Mucosa of rectum (tissue), 2 donors: Measurements from ENCODE around the gene SMYD4.
"Not testable (repeated sequence)": the region's sequence is repeated elsewhere in the genome, so short reads cannot be mapped to it uniquely, and the experiment has no call there.

ENCODE experiments used
- H3K27ac ChIP-seq, 2 donors: one replicate each; pipeline ENCODE4 v1.7.0; 2013; ENCODE audit warnings: inconsistent platforms in 2 of 2, low read depth in 2 of 2, low read length in 2 of 2
- H3K27me3 ChIP-seq, 2 donors: one replicate each; pipeline ENCODE4 v1.7.0; 2013; ENCODE audit warnings: low read length in 2 of 2; ENCODE audit not compliant: control insufficient read depth in 2 of 2, insufficient read depth in 2 of 2
- H3K36me3 ChIP-seq, 2 donors: one replicate each; pipeline ENCODE4 v1.7.0; 2013; ENCODE audit warnings: low read length in 2 of 2; ENCODE audit not compliant: control insufficient read depth in 2 of 2, insufficient read depth in 2 of 2
- H3K4me1 ChIP-seq, 2 donors: one replicate each; pipeline ENCODE4 v1.7.0; 2013; ENCODE audit warnings: low read length in 2 of 2, mild to moderate bottlenecking in 1 of 2; ENCODE audit not compliant: control insufficient read depth in 2 of 2, insufficient read depth in 2 of 2
- H3K4me3 ChIP-seq, 2 donors: one replicate each; pipeline ENCODE4 v1.7.0; 2013; ENCODE audit warnings: low read length in 2 of 2
- H3K9ac ChIP-seq, 2 donors: one replicate each; pipeline ENCODE4 v1.7.0; 2013; ENCODE audit warnings: low read length in 2 of 2, low read depth in 1 of 2, mild to moderate bottlenecking in 1 of 2
- H3K9me3 ChIP-seq, 2 donors: one replicate each; pipeline ENCODE4 v1.7.0; 2013; ENCODE audit warnings: low read length in 2 of 2; ENCODE audit not compliant: control insufficient read depth in 2 of 2
- donor health status: healthy.
- donor health status: Normal muscosa, but diverticular disease.

Gene SMYD4

DNA sequence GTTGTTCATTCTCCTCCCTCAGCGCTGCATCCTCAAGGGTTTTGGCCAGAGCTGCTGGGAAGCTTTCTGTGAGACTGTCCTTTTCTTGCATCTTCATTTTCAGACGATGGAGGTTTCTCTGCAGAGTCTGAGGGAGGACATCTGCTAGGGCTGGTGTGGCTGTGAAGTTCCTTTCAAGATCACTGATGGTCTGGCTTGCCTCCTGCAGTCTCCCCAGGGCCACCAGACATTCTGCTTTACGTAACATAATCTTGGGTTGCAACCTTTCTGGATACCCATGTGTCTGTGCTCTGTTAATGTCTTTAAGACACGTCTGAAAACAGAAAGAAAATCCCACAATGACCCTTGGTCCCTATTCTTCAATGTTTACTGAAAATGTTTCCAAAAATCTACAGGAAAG, 29.0 kb downstream of the SMYD4 start:
- H3K4me3 ChIP-seq, result no peak overlapping the region
- H3K27me3 ChIP-seq, result no peaks in the 10 kb centered on the region
- no peaks in the 10 kb centered on the region for H3K9me3 ChIP-seq
- H3K9ac ChIP-seq, result no peak overlapping the region
- no peaks in the 10 kb centered on the region for H3K4me1 ChIP-seq
- H3K27ac ChIP-seq, result no peak overlapping the region
- peaks cover 12 to 35% of the 10 kb centered on the region in 2 donors for H3K36me3 ChIP-seq

DNA sequence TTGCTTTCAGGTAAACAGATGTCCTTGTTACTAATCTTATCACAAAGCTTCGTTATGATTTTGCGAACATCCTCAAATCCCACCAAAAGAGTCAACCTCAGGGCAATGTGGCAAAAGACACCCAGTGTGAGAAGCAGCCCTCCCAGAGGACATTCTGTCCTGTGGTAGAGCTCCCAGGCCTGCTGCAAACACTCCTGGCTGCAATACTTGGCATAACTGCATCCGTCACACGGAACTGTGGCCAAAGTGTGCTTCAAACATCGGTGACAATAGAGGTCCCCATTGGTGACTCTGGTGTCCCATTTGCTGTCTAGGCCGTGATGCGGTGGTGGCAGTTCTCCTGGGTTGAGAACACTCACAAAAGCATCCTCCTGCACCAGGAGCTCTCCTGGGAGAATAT, 29.5 kb downstream of the SMYD4 start:
- no peaks in the 10 kb centered on the region for H3K27me3 ChIP-seq
- H3K4me1 ChIP-seq, result no peaks in the 10 kb centered on the region
- H3K27ac ChIP-seq, result no peak overlapping the region
- no peaks in the 10 kb centered on the region for H3K9me3 ChIP-seq
- peaks cover 12 to 35% of the 10 kb centered on the region in 2 donors for H3K36me3 ChIP-seq
- H3K4me3 ChIP-seq, result no peak overlapping the region
- H3K9ac ChIP-seq, result no peak overlapping the region

DNA sequence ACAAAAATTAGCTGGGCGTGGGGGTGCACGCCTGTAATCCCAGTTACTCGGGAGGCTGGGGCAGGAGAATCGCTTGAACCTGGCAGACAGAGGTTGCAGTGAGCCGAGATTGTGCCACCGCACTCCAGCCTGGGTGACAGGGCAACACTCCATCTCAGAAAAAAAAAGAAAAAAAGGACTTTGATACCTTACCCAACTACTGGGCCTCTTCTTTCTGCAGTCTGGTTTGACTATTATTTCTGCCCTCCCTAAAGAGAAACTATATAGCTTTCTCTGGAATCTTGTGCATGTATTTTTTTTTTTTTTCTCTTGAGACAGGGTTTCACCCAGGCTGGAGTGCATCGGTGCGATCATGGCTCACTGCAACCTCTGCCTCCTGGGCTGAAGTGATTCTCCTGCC, 31.9 kb downstream of the SMYD4 start:
- H3K27ac ChIP-seq, H3K4me1 ChIP-seq, H3K9ac ChIP-seq, H3K4me3 ChIP-seq, H3K27me3 ChIP-seq, H3K9me3 ChIP-seq: not testable (repeated sequence)
- peaks cover 12 to 27% of the 10 kb centered on the region in 2 donors for H3K36me3 ChIP-seq

DNA sequence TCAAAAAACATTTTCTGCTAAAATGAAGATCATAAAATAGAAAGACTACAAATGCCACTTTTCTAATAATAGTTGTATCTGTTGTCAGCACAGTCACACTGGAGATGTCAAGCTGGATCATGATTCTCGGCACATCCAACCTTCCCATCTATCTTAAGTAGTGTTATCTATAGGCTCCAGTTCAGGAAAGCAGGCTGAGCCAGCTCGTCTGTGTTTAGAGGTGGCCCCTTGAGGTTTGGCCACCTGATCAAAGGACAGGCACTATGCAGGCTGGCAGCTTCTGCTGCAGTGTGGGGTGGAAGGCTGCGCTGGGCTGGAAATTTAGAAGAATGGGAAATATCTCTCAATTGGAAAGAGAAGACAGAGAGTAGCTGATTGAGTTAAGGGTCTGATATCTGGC, 32.4 kb downstream of the SMYD4 start:
- no peak overlapping the region for H3K27ac ChIP-seq
- H3K9me3 ChIP-seq, result no peaks in the 10 kb centered on the region
- H3K9ac ChIP-seq, result peak overlapping the region in 1 of 2 donors; percentile 10
- no peak overlapping the region for H3K4me3 ChIP-seq
- H3K27me3 ChIP-seq, result no peaks in the 10 kb centered on the region
- H3K4me1 ChIP-seq, result no peaks in the 10 kb centered on the region
- peaks cover 12 to 25% of the 10 kb centered on the region in 2 donors for H3K36me3 ChIP-seq

DNA sequence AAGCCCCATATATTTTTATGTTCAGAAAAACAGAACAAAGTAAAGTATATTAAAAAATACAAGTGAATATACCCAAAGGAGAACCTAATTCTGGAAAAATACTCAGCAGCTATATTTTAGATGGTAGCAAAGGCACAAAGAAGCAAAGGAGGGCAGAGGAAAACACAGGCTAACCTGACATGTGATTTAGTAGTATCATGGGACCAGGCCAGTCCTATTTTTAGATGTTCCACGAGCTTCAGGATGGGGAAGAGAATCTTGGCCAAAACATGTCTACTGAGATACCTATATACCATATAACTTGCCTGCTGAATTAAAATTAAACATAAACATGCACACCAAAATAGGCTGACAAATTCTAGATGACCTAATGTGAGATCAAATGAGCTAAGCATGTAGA, 32.9 kb downstream of the SMYD4 start:
- H3K4me1 ChIP-seq, result no peaks in the 10 kb centered on the region
- H3K9ac ChIP-seq, result peak overlapping the region in 1 of 2 donors; percentile 10
- H3K36me3 ChIP-seq, result peaks cover 12 to 21% of the 10 kb centered on the region in 2 donors
- no peak overlapping the region for H3K27ac ChIP-seq
- no peaks in the 10 kb centered on the region for H3K27me3 ChIP-seq
- no peaks in the 10 kb centered on the region for H3K9me3 ChIP-seq
- H3K4me3 ChIP-seq, result no peak overlapping the region

DNA sequence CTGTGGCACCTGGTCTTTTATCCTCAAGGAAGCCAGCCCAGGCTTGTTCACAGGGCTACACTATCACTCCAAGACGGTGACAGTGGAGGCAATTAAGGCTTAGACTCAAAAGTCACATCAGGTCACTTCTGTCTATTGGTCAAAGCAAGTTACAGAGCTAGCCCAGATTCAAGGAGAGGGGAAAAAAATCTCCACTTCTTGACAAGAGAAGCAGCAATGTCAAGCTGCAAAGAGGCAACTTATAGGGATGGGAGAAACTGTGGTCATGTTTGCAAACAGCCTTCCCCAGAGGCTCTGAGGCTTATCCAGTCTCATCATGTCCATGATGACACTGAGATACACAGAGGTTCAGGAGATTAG, 36.3 kb downstream of the SMYD4 start:
- Histone ChIP-seq H3K27me3 (no peaks in the 10 kb centered on the region), H3K4me3 (no peak overlapping the region), H3K4me1 (no peaks in the 10 kb centered on the region), H3K36me3 (peaks cover 0 to 4% of the 10 kb centered on the region in 2 donors), H3K9ac (no peak overlapping the region), H3K9me3 (no peaks in the 10 kb centered on the region), H3K27ac (no peak overlapping the region)

DNA sequence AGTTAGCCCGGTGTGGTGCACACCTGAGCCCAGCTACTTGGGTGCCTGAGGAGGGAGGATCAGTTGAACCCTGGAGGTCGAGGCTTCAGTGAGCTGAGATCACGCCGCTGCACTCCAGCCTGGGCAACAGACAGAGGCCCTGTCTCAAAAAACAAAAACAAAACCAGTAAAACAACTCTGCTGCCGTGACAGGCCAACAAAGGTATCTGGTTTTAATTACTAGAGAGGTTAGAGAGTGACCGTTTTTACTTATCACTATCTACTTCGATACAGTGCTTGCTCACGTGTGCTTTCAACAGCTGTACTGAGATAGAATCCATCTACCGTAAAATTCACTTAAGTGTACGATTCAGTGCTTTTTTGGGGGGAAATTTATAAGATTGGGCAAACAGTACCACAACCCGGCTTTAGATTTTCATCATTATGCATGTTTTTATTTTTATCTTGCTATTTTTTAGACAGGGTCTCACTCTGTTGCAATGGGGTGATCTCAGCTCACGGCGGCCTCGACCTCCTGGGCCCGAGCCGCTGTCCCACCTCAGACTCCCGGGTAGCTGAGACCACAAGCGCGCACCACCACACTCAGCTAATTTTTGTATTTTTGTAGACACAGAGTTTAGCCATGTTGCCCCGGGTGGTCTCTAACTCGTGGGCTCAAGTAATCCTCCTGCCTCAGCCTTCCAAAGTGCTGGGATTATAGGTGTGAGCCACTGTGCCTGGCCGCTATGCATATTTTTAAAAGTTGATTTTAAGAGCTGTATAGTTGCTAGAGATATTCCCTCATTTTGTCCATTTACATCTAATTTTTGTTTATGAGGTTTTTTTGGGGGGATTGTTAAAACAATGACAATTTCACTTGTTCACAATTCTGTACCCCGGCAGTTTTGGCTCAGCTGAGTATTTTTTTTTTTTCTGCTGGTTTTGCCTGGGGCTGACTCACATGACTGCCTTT, 36.9 kb downstream of the SMYD4 start:
- peaks cover 0 to 4% of the 10 kb centered on the region in 2 donors for H3K36me3 ChIP-seq
- no peak overlapping the region for H3K27ac ChIP-seq
- no peaks in the 10 kb centered on the region for H3K9me3 ChIP-seq
- no peak overlapping the region for H3K9ac ChIP-seq
- no peaks in the 10 kb centered on the region for H3K4me1 ChIP-seq
- no peaks in the 10 kb centered on the region for H3K27me3 ChIP-seq
- no peak overlapping the region for H3K4me3 ChIP-seq

DNA sequence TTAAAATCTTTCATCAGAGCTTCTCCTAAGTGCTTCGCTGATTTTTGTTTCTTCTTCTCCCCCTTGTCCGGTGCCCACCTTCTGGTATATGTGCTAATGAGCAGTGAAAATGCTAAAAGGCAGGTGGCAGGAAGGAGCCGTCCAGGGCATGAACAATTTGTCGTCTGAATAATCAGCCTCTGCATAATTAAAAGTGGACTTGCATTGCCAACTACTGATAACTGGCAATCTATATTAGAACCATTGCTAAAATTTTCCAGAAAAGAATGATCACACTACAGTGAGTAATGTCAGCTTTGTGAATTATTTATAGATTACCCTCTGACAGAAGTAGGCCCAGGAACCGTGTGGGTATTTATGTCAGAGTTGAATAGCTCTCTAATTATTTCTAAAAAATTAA, 39.8 kb downstream of the SMYD4 start:
- no peaks in the 10 kb centered on the region for H3K9me3 ChIP-seq
- no peak overlapping the region for H3K4me3 ChIP-seq
- no peak overlapping the region for H3K9ac ChIP-seq
- H3K27me3 ChIP-seq, result no peaks in the 10 kb centered on the region
- H3K27ac ChIP-seq, result no peak overlapping the region
- H3K4me1 ChIP-seq, result peaks cover 6 to 17% of the 10 kb centered on the region in 2 donors
- peaks cover 7 to 16% of the 10 kb centered on the region in 2 donors for H3K36me3 ChIP-seq

DNA sequence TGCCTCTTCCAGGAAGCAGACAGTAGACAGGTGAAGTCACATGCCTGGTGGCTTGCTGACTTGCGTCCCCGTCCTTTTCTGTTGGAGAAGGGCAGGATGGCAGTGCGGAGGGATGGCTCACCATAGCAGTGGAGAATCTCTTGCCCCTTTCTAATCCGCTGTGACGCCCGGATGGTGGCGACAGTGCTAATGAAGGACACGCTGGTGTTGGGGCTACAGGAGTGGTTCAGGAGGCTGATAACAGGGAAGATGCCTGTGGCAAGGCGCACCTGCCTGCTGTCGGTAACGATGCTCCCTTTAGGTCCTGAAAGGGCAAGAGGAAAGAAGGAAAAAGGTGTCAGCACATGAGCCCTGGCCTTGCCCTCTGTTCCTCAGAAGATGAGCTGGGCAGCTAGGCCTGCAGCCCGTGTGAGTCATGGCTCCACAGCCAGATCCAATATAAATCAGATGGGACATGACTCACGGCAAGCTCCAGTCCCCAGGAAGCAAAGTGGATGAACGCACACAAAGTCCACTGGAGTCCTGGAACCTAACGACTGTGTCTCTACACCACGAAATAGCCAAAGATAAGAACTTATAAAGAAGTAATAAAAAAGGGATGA, 42.3 kb downstream of the SMYD4 start:
- H3K27ac ChIP-seq, result peak overlapping the region; percentile 80 to 89
- H3K9ac ChIP-seq, result peak overlapping the region in 1 of 2 donors; percentile 53
- H3K27me3 ChIP-seq, result no peaks in the 10 kb centered on the region
- H3K4me1 ChIP-seq, result peaks cover 21 to 31% of the 10 kb centered on the region in 2 donors
- H3K4me3 ChIP-seq, result no peak overlapping the region
- peaks cover 7 to 21% of the 10 kb centered on the region in 2 donors for H3K36me3 ChIP-seq
- H3K9me3 ChIP-seq, result no peaks in the 10 kb centered on the region

DNA sequence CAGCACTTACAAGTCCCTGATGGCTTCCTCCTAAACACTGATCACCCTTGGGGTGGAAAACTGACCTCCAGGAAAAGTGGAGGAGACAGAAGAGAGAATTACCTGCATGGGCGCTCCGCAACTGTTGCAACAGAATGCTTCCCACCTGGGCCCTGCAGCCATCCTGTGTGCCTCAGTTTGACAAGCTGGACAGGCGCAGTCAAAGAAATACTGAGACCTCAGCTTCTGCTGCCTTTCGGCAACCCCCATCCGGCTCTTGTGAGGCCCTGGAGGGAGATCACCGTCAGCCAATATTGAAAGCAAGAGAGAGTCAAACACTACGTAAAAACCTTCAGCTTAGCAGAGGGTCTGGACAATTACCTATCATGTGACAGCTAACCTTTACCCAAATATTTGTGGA, 43.0 kb downstream of the SMYD4 start:
- H3K27me3 ChIP-seq, result no peaks in the 10 kb centered on the region
- peaks cover 21 to 35% of the 10 kb centered on the region in 2 donors for H3K4me1 ChIP-seq
- peak overlapping the region; percentile 80 to 89 for H3K27ac ChIP-seq
- no peaks in the 10 kb centered on the region for H3K9me3 ChIP-seq
- H3K4me3 ChIP-seq, result no peak overlapping the region
- peak overlapping the region in 1 of 2 donors; percentile 38 for H3K9ac ChIP-seq
- peaks cover 7 to 22% of the 10 kb centered on the region in 2 donors for H3K36me3 ChIP-seq
